RWPE1 (cell line): Measurements from ENCODE around the gene DUSP22.

Experiments
- CTCF ChIA-PET: fragments of 350-600 bp; sonication (Branson Sonifier 250); formaldehyde crosslinking; extraction: SDS; loops from one replicate; lab custom pipeline; 2021; lab: Yijun Ruan, JAX
- POLR2A ChIA-PET: fragments of 400-600 bp; formaldehyde crosslinking; extraction: SDS; loops from one replicate; lab custom pipeline; 2020; ENCODE audit warnings: antibody characterized with exemption; ENCODE audit not compliant: low non-redundant PET; lab: Yijun Ruan, JAX
- DNase-seq: peaks from one replicate; pipeline ENCODE4 v3.0.0; 2012; ENCODE audit warnings: low spot score
- H3K27ac ChIP-seq: fragments of 450-650 bp; 2 replicates; pipeline ENCODE4 v1.5.1; 2017
- CTCF ChIP-seq: fragments of 450-650 bp; conservative IDR thresholded peaks from 2 replicates; pipeline ENCODE4 v1.5.1; 2017; ENCODE audit warnings: low read depth, mild to moderate bottlenecking

DUSP22 gene

GRCh38 chr6:321158-321438, 28.8 kb downstream of the DUSP22 start:
- DNase-seq = no peak
- H3K27ac ChIP-seq = no peak overlapping the region
- ChIA-PET POLR2A (no interaction called here), CTCF (interaction anchor here (0.6 kb wide), 1 partner anchor 128 kb away, joined by 3 read pairs; no protein-coding TSS in a partner anchor)
- TF ChIP-seq CTCF = no peak

- no peak overlapping the region for H3K27ac ChIP-seq
- TF ChIP-seq CTCF = no peak
- ChIA-PET CTCF (interaction anchor here (0.6 kb wide), 2 partner anchors 68 to 129 kb away, joined by 3 to 4 read pairs; no protein-coding TSS in a partner anchor), POLR2A (no interaction called here)
- no peak for DNase-seq
These were observed 29.4 kb downstream of the DUSP22 start for GRCh38 chr6:321536-322258.

GRCh38 chr6:322259-322930, 30.1 kb downstream of the DUSP22 start:
- POLR2A ChIA-PET = no interaction called here
- DNase-seq = no peak
- CTCF ChIA-PET = interaction anchor here (0.6 kb wide), 1 partner anchor 69 kb away, joined by 4 read pairs; no protein-coding TSS in a partner anchor

GRCh38 chr6:322940-323729, 30.8 kb downstream of the DUSP22 start:
- ChIA-PET POLR2A (no interaction called here), CTCF (interaction anchor here (0.6 kb wide), 1 partner anchor 270 kb away, joined by 3 read pairs; no protein-coding TSS in a partner anchor)
- DNase-seq = no peak
- TF ChIP-seq CTCF = no peak
- no peak overlapping the region for H3K27ac ChIP-seq

More at GRCh38 chr6:322259-322930, 30.1 kb downstream of the DUSP22 start:
- H3K27ac ChIP-seq = no peak overlapping the region
- no peak for TF ChIP-seq CTCF

GRCh38 chr6:323730-324088, 31.4 kb downstream of the DUSP22 start:
- TF ChIP-seq CTCF = no peak
- ChIA-PET POLR2A (no interaction called here), CTCF (no interaction called here)
- H3K27ac ChIP-seq = no peak overlapping the region
- DNase-seq = no peak

GRCh38 chr6:324116-324728, 31.9 kb downstream of the DUSP22 start:
- no peak for DNase-seq
- ChIA-PET POLR2A (no interaction called here), CTCF (no interaction called here)
- no peak for TF ChIP-seq CTCF
- H3K27ac ChIP-seq = no peak overlapping the region
